Measurements from ENCODE around the gene FOXD4L1.
"Not testable (repeated sequence)": the region's sequence is repeated elsewhere in the genome, so short reads cannot be mapped to it uniquely, and the experiment has no call there.

Gene FOXD4L1

DNA sequence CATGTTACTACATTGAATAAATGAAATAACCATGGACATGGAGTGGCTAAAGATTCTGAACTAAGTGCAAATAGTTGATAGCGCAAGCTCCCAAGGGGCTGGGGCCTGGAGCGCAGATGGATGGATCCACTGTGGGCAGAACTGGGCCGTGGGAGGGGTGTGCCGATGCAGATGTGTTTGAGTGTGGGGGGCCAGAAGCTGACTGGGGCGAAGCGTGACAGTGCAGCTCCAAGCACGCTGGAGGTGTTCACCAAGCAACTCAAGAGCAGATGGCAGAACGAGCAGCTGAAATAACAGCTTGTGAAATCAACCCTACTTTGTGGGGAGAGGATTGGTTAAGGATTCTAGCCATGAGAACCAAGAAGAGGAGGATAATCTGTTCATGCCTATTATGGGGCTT is 17.0 kb downstream of the FOXD4L1 start:
- not testable (repeated sequence) for H3F3A ChIP-seq (ENCODE audit: low read depth); H3K9ac ChIP-seq (ENCODE audit: low read depth, low read length, poor library complexity, severe bottlenecking); H3K4me1 ChIP-seq (ENCODE audit: insufficient read depth, low read length, poor library complexity, severe bottlenecking); H3K9me3 ChIP-seq (ENCODE audit: insufficient read depth, low read depth, low read length); H3K4me3 ChIP-seq (ENCODE audit: low read length, poor library complexity, severe bottlenecking); H3K36me3 ChIP-seq (ENCODE audit: insufficient read depth, low read length); H3K27me3 ChIP-seq (ENCODE audit: insufficient read depth, low read length, poor library complexity, severe bottlenecking); H3K9me2 ChIP-seq (replicated peaks; ENCODE audit: low read depth, low read length); H3K4me2 ChIP-seq (ENCODE audit: low read depth, low read length, poor library complexity, severe bottlenecking); H2AFZ ChIP-seq (ENCODE audit: low read length); H3K79me2 ChIP-seq (ENCODE audit: insufficient read depth, low read length); H4K20me1 ChIP-seq (ENCODE audit: insufficient read depth, low read length, poor library complexity, severe bottlenecking)

GRCh38 chr2:113515995-113516394 is 17.5 kb downstream of the FOXD4L1 start:
- not testable (repeated sequence) for H3K9me2 ChIP-seq (replicated peaks; ENCODE audit: low read depth, low read length); H3K9ac ChIP-seq (ENCODE audit: low read depth, low read length, poor library complexity, severe bottlenecking); H3K4me1 ChIP-seq (ENCODE audit: insufficient read depth, low read length, poor library complexity, severe bottlenecking); H2AFZ ChIP-seq (ENCODE audit: low read length); H3F3A ChIP-seq (ENCODE audit: low read depth); H3K36me3 ChIP-seq (ENCODE audit: insufficient read depth, low read length); H3K4me3 ChIP-seq (ENCODE audit: low read length, poor library complexity, severe bottlenecking); H3K4me2 ChIP-seq (ENCODE audit: low read depth, low read length, poor library complexity, severe bottlenecking); H4K20me1 ChIP-seq (ENCODE audit: insufficient read depth, low read length, poor library complexity, severe bottlenecking); H3K79me2 ChIP-seq (ENCODE audit: insufficient read depth, low read length); H3K9me3 ChIP-seq (ENCODE audit: insufficient read depth, low read depth, low read length); H3K27me3 ChIP-seq (ENCODE audit: insufficient read depth, low read length, poor library complexity, severe bottlenecking)

- not testable (repeated sequence) for H3K9me2 ChIP-seq (replicated peaks; ENCODE audit: low read depth, low read length); H3K79me2 ChIP-seq (ENCODE audit: insufficient read depth, low read length); H3K4me2 ChIP-seq (ENCODE audit: low read depth, low read length, poor library complexity, severe bottlenecking); H3K4me1 ChIP-seq (ENCODE audit: insufficient read depth, low read length, poor library complexity, severe bottlenecking); H4K20me1 ChIP-seq (ENCODE audit: insufficient read depth, low read length, poor library complexity, severe bottlenecking); H2AFZ ChIP-seq (ENCODE audit: low read length); H3K27me3 ChIP-seq (ENCODE audit: insufficient read depth, low read length, poor library complexity, severe bottlenecking); H3F3A ChIP-seq (ENCODE audit: low read depth); H3K36me3 ChIP-seq (ENCODE audit: insufficient read depth, low read length); H3K9ac ChIP-seq (ENCODE audit: low read depth, low read length, poor library complexity, severe bottlenecking); H3K9me3 ChIP-seq (ENCODE audit: insufficient read depth, low read depth, low read length); H3K4me3 ChIP-seq (ENCODE audit: low read length, poor library complexity, severe bottlenecking)
Measured at GRCh38 chr2:113517025-113517424, 18.6 kb downstream of the FOXD4L1 start.

DNA sequence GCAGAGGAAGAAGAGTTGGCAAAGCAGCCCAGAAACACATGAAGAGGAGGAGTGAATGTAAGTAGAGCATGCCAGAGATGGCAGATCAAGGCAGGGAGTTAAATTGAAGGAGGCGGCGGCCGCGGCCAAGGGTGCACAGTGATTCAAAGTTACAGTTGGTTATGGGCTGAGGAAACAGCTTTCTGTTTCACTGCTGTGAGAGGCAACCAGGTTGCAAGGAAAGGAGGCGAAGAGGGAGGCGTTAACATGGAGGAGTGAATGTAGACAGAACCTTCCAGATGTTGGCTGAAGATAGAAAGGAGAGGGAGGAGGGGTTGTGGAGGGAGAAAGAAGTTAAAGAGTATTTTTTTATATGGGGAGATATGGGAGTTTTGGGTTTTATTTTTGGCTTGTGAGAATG is 22.4 kb downstream of the FOXD4L1 start:
- H3K9me3 ChIP-seq (ENCODE audit: insufficient read depth, low read depth, low read length); H4K20me1 ChIP-seq (ENCODE audit: insufficient read depth, low read length, poor library complexity, severe bottlenecking); H3K4me1 ChIP-seq (ENCODE audit: insufficient read depth, low read length, poor library complexity, severe bottlenecking); H3K79me2 ChIP-seq (ENCODE audit: insufficient read depth, low read length); H2AFZ ChIP-seq (ENCODE audit: low read length); H3F3A ChIP-seq (ENCODE audit: low read depth); H3K36me3 ChIP-seq (ENCODE audit: insufficient read depth, low read length); H3K27me3 ChIP-seq (ENCODE audit: insufficient read depth, low read length, poor library complexity, severe bottlenecking); H3K9ac ChIP-seq (ENCODE audit: low read depth, low read length, poor library complexity, severe bottlenecking); H3K9me2 ChIP-seq (replicated peaks; ENCODE audit: low read depth, low read length); H3K4me2 ChIP-seq (ENCODE audit: low read depth, low read length, poor library complexity, severe bottlenecking); H3K4me3 ChIP-seq (ENCODE audit: low read length, poor library complexity, severe bottlenecking): not testable (repeated sequence)

GRCh38 chr2:113521492-113521891 is 23.0 kb downstream of the FOXD4L1 start:
- not testable (repeated sequence) for H3K4me2 ChIP-seq (ENCODE audit: low read depth, low read length, poor library complexity, severe bottlenecking); H4K20me1 ChIP-seq (ENCODE audit: insufficient read depth, low read length, poor library complexity, severe bottlenecking); H2AFZ ChIP-seq (ENCODE audit: low read length); H3K27me3 ChIP-seq (ENCODE audit: insufficient read depth, low read length, poor library complexity, severe bottlenecking); H3K36me3 ChIP-seq (ENCODE audit: insufficient read depth, low read length); H3K9me3 ChIP-seq (ENCODE audit: insufficient read depth, low read depth, low read length); H3K4me1 ChIP-seq (ENCODE audit: insufficient read depth, low read length, poor library complexity, severe bottlenecking); H3K9ac ChIP-seq (ENCODE audit: low read depth, low read length, poor library complexity, severe bottlenecking); H3K9me2 ChIP-seq (replicated peaks; ENCODE audit: low read depth, low read length); H3K79me2 ChIP-seq (ENCODE audit: insufficient read depth, low read length); H3K4me3 ChIP-seq (ENCODE audit: low read length, poor library complexity, severe bottlenecking); H3F3A ChIP-seq (ENCODE audit: low read depth)

DNA sequence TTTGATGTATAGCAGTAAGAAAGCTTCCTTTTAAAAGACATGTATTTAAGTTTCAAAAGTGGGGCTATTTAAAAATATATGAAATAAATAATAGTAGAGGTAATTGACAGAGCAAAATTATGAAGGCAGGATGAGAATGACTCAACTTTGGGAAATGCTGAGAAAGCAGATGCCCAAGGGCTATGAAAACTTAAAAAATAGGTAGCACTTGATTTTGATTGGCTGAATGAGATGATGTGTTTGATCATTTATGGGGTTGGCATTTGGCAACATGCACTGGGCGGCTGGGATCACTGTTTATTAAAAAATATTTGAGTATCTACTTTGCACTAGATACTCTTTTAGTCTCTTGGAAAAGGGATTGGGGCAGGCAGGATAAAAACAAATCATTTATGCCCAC is 26.5 kb downstream of the FOXD4L1 start:
- H3K4me1 ChIP-seq (ENCODE audit: insufficient read depth, low read length, poor library complexity, severe bottlenecking); H4K20me1 ChIP-seq (ENCODE audit: insufficient read depth, low read length, poor library complexity, severe bottlenecking); H3K27me3 ChIP-seq (ENCODE audit: insufficient read depth, low read length, poor library complexity, severe bottlenecking); H3F3A ChIP-seq (ENCODE audit: low read depth); H3K36me3 ChIP-seq (ENCODE audit: insufficient read depth, low read length); H3K4me2 ChIP-seq (ENCODE audit: low read depth, low read length, poor library complexity, severe bottlenecking); H3K79me2 ChIP-seq (ENCODE audit: insufficient read depth, low read length); H3K9me2 ChIP-seq (replicated peaks; ENCODE audit: low read depth, low read length); H2AFZ ChIP-seq (ENCODE audit: low read length); H3K9me3 ChIP-seq (ENCODE audit: insufficient read depth, low read depth, low read length); H3K9ac ChIP-seq (ENCODE audit: low read depth, low read length, poor library complexity, severe bottlenecking); H3K4me3 ChIP-seq (ENCODE audit: low read length, poor library complexity, severe bottlenecking): not testable (repeated sequence)

GRCh38 chr2:113527350-113528045 is 29.0 kb downstream of the FOXD4L1 start:
- not testable (repeated sequence) for H3K9me2 ChIP-seq (replicated peaks; ENCODE audit: low read depth, low read length); H4K20me1 ChIP-seq (ENCODE audit: insufficient read depth, low read length, poor library complexity, severe bottlenecking); H2AFZ ChIP-seq (ENCODE audit: low read length); H3K4me1 ChIP-seq (ENCODE audit: insufficient read depth, low read length, poor library complexity, severe bottlenecking); H3K9ac ChIP-seq (ENCODE audit: low read depth, low read length, poor library complexity, severe bottlenecking); H3F3A ChIP-seq (ENCODE audit: low read depth); H3K36me3 ChIP-seq (ENCODE audit: insufficient read depth, low read length); H3K4me3 ChIP-seq (ENCODE audit: low read length, poor library complexity, severe bottlenecking); H3K4me2 ChIP-seq (ENCODE audit: low read depth, low read length, poor library complexity, severe bottlenecking); H3K27me3 ChIP-seq (ENCODE audit: insufficient read depth, low read length, poor library complexity, severe bottlenecking); H3K9me3 ChIP-seq (ENCODE audit: insufficient read depth, low read depth, low read length); H3K79me2 ChIP-seq (ENCODE audit: insufficient read depth, low read length)
